T-helper 2 cell treated with Interferon-gamma antibody and Interleukin-4, amounts not matched to agents 5 μg/mL and 100 μg/mL, for 36 hours (primary cell): ENCODE data around the gene UNC45B.
A peak's percentile ranks its signal among the peaks of the same experiment; 100 is the strongest.

Source experiments
- DNase-seq: peaks from one replicate; pipeline ENCODE4 v3.0.0; 2021; ENCODE audit warnings: low spot score
- H3K27ac Mint-ChIP-seq: one replicate; pipeline ENCODE4 v1.8.0; 2021; ENCODE audit warnings: mild to moderate bottlenecking, mixed read lengths
- H3K27me3 Mint-ChIP-seq: one replicate; pipeline ENCODE4 v1.8.0; 2021; ENCODE audit warnings: low read depth, mixed read lengths
- H3K36me3 Mint-ChIP-seq: one replicate; pipeline ENCODE4 v1.8.0; 2021; ENCODE audit warnings: low read depth, mixed read lengths
- H3K4me1 Mint-ChIP-seq: one replicate; pipeline ENCODE4 v1.8.0; 2021; ENCODE audit warnings: low read depth, mixed read lengths
- H3K4me3 Mint-ChIP-seq: one replicate; pipeline ENCODE4 v1.8.0; 2022; ENCODE audit warnings: mild to moderate bottlenecking, moderate library complexity, mixed read lengths
- H3K9me3 Mint-ChIP-seq: one replicate; pipeline ENCODE4 v1.8.0; 2021; ENCODE audit warnings: mixed read lengths

The UNC45B gene

GRCh38 chr17:35129154-35129972 is 18.3 kb upstream of the UNC45B start:
- no peaks in the 10 kb centered on the region for H3K27me3 Mint-ChIP-seq
- no peak for DNase-seq
- H3K36me3 Mint-ChIP-seq, result peaks cover 24% of the 10 kb centered on the region
- no peaks in the 10 kb centered on the region for H3K9me3 Mint-ChIP-seq
- no peak overlapping the region for H3K4me3 Mint-ChIP-seq
- H3K4me1 Mint-ChIP-seq, result no peaks in the 10 kb centered on the region
- H3K27ac Mint-ChIP-seq, result no peak overlapping the region

- Mint-ChIP-seq H3K36me3 (peaks cover 29% of the 10 kb centered on the region), H3K9me3 (no peaks in the 10 kb centered on the region), H3K4me3 (no peak overlapping the region), H3K4me1 (no peaks in the 10 kb centered on the region), H3K27ac (no peak overlapping the region), H3K27me3 (no peaks in the 10 kb centered on the region)
- DNase-seq, result no peak
These were observed 17.7 kb upstream of the UNC45B start for GRCh38 chr17:35129973-35130351.

GRCh38 chr17:35130392-35130791 is 17.2 kb upstream of the UNC45B start:
- Mint-ChIP-seq H3K9me3 (no peaks in the 10 kb centered on the region), H3K27me3 (no peaks in the 10 kb centered on the region), H3K4me1 (no peaks in the 10 kb centered on the region), H3K36me3 (peaks cover 33% of the 10 kb centered on the region), H3K27ac (no peak overlapping the region), H3K4me3 (no peak overlapping the region)
- DNase-seq, result no peak

- no peak overlapping the region for H3K27ac Mint-ChIP-seq
- peaks cover 41% of the 10 kb centered on the region for H3K36me3 Mint-ChIP-seq
- no peak for DNase-seq
- no peak overlapping the region for H3K4me3 Mint-ChIP-seq
- no peaks in the 10 kb centered on the region for H3K27me3 Mint-ChIP-seq
- H3K9me3 Mint-ChIP-seq, result no peaks in the 10 kb centered on the region
- no peaks in the 10 kb centered on the region for H3K4me1 Mint-ChIP-seq
These were observed 15.5 kb upstream of the UNC45B start for GRCh38 chr17:35132099-35132498.

GRCh38 chr17:35132816-35133550 is 14.6 kb upstream of the UNC45B start:
- H3K9me3 Mint-ChIP-seq, result no peaks in the 10 kb centered on the region
- H3K36me3 Mint-ChIP-seq, result peaks cover 41% of the 10 kb centered on the region
- DNase-seq, result no peak
- H3K27ac Mint-ChIP-seq, result no peak overlapping the region
- no peak overlapping the region for H3K4me3 Mint-ChIP-seq
- H3K4me1 Mint-ChIP-seq, result no peaks in the 10 kb centered on the region
- H3K27me3 Mint-ChIP-seq, result no peaks in the 10 kb centered on the region

GRCh38 chr17:35135322-35135721 is 12.3 kb upstream of the UNC45B start:
- no peak overlapping the region for H3K27ac Mint-ChIP-seq

GRCh38 chr17:35138218-35138617 is 9.4 kb upstream of the UNC45B start:
- Mint-ChIP-seq H3K4me1 (peaks cover 8% of the 10 kb centered on the region), H3K27me3 (no peaks in the 10 kb centered on the region), H3K4me3 (no peak overlapping the region), H3K9me3 (no peaks in the 10 kb centered on the region), H3K27ac (no peak overlapping the region), H3K36me3 (peaks cover 37% of the 10 kb centered on the region)
- no peak for DNase-seq

More at GRCh38 chr17:35135322-35135721, 12.3 kb upstream of the UNC45B start:
- H3K4me3 Mint-ChIP-seq, result no peak overlapping the region
- H3K9me3 Mint-ChIP-seq, result no peaks in the 10 kb centered on the region
- peaks cover 52% of the 10 kb centered on the region for H3K36me3 Mint-ChIP-seq
- no peak for DNase-seq
- no peaks in the 10 kb centered on the region for H3K27me3 Mint-ChIP-seq
- no peaks in the 10 kb centered on the region for H3K4me1 Mint-ChIP-seq

GRCh38 chr17:35141681-35142466 is 5.7 kb upstream of the UNC45B start, which contains the start of gene NLE1:
NLE1 (minus strand) TSS chr17:35142303; CDS start chr17:35142275, 28 bp downstream.
- Mint-ChIP-seq H3K27me3 (no peaks in the 10 kb centered on the region), H3K9me3 (no peaks in the 10 kb centered on the region)

GRCh38 chr17:35142467-35142796 is 5.2 kb upstream of the UNC45B start:
- H3K27ac Mint-ChIP-seq, result peak overlapping the region; percentile 70
- peaks cover 10% of the 10 kb centered on the region for H3K36me3 Mint-ChIP-seq
- H3K9me3 Mint-ChIP-seq, result no peaks in the 10 kb centered on the region
- DNase-seq, result no peak
- H3K27me3 Mint-ChIP-seq, result no peaks in the 10 kb centered on the region
- H3K4me3 Mint-ChIP-seq, result peak overlapping the region; percentile 75
- peaks cover 11% of the 10 kb centered on the region for H3K4me1 Mint-ChIP-seq

More at GRCh38 chr17:35141681-35142466, 5.7 kb upstream of the UNC45B start, which contains the start of gene NLE1:
- peaks cover 10% of the 10 kb centered on the region for H3K36me3 Mint-ChIP-seq
- peaks cover 11% of the 10 kb centered on the region for H3K4me1 Mint-ChIP-seq
- peak; percentile 85 for DNase-seq
- peak within 1 kb of the TSS; percentile 70 for H3K27ac Mint-ChIP-seq
- H3K4me3 Mint-ChIP-seq, result peak within 1 kb of the TSS; percentile 75

GRCh38 chr17:35144840-35145239 is 2.8 kb upstream of the UNC45B start:
- no peaks in the 10 kb centered on the region for H3K36me3 Mint-ChIP-seq
- H3K9me3 Mint-ChIP-seq, result no peaks in the 10 kb centered on the region
- no peak overlapping the region for H3K27ac Mint-ChIP-seq
- no peaks in the 10 kb centered on the region for H3K27me3 Mint-ChIP-seq
- H3K4me1 Mint-ChIP-seq, result peaks cover 11% of the 10 kb centered on the region
- H3K4me3 Mint-ChIP-seq, result no peak overlapping the region
- DNase-seq, result no peak

- Mint-ChIP-seq H3K4me3 (no peak overlapping the region), H3K27me3 (no peaks in the 10 kb centered on the region), H3K9me3 (no peaks in the 10 kb centered on the region), H3K4me1 (peaks cover 7% of the 10 kb centered on the region), H3K27ac (no peak overlapping the region), H3K36me3 (no peaks in the 10 kb centered on the region)
- DNase-seq, result no peak
These were observed 1.3 kb upstream of the UNC45B start for GRCh38 chr17:35146214-35146833.

- peaks cover 4% of the 10 kb centered on the region for H3K4me1 Mint-ChIP-seq
- peaks cover 10% of the 10 kb centered on the region for H3K27me3 Mint-ChIP-seq
- H3K9me3 Mint-ChIP-seq, result no peaks in the 10 kb centered on the region
- DNase-seq, result no peak
- H3K27ac Mint-ChIP-seq, result no peak overlapping the region
- H3K4me3 Mint-ChIP-seq, result no peak overlapping the region
- H3K36me3 Mint-ChIP-seq, result no peaks in the 10 kb centered on the region
These were observed 527 bp downstream of the UNC45B start for GRCh38 chr17:35148144-35148543.

- Mint-ChIP-seq H3K27ac (no peak overlapping the region), H3K4me3 (no peak overlapping the region), H3K36me3 (no peaks in the 10 kb centered on the region), H3K27me3 (peaks cover 18% of the 10 kb centered on the region), H3K4me1 (no peaks in the 10 kb centered on the region), H3K9me3 (no peaks in the 10 kb centered on the region)
- DNase-seq, result no peak
These were observed 2.3 kb downstream of the UNC45B start for GRCh38 chr17:35149941-35150340.
